Endothelial cell of umbilical vein (primary cell): Measurements from ENCODE around the gene HADHB. TPM values are rescaled to one million over a fixed set of nuclear protein-coding genes. Genes with fewer than 3 reads are reported as not detected.

Experiments used
- BruUV-seq: library from RNA; stranded (reverse); fragments of 400-500 nt; replicated peaks from 2 replicates; lab custom pipeline; 2021; lab: Mats Ljungman, UMichigan
- CTCF ChIA-PET: fragments of 300-600, 350-600 bp; sonication (Branson Sonifier 250); formaldehyde crosslinking; loops from one replicate; lab custom pipeline; 2021; ENCODE audit warnings: antibody characterized with exemption, inconsistent platforms; lab: Charles Lee
- POLR2A ChIA-PET: fragments of 300-600, 350-600 bp; sonication (Branson Sonifier 250); formaldehyde crosslinking; loops from one replicate; lab custom pipeline; 2021; ENCODE audit warnings: antibody characterized with exemption, inconsistent platforms; lab: Charles Lee
- DNase-seq: peaks from one replicate; pipeline ENCODE4 v3.0.0-alpha.2; 2011; ENCODE audit warnings: low read depth, low spot score
- FAIRE-seq: peaks from 2 replicates; lab custom pipeline; 2011; peaks lifted over from hg19 to GRCh38; lab: Jason Lieb, UNC
- H2AFZ ChIP-seq: 2 replicates; pipeline ENCODE4 v1.6.0; 2012; ENCODE audit warnings: low read depth, low read length, control low read depth, inconsistent platforms
- H3K27ac ChIP-seq: 2 replicates; pipeline ENCODE4 v1.5.1; 2011; ENCODE audit warnings: low read depth, mild to moderate bottlenecking, control low read depth, low read length, moderate library complexity; ENCODE audit not compliant: insufficient read depth
- H3K27me3 ChIP-seq, 2 experiments: 2 replicates each; pipeline versions ENCODE4 v1.6.0 to v1.6.1; 2011; ENCODE audit warnings: low read length in 2 of 2, mixed read lengths in 1 of 2; ENCODE audit not compliant: control insufficient read depth in 2 of 2, insufficient read depth in 2 of 2
- H3K36me3 ChIP-seq, 2 experiments: 2 replicates in 1 of 2; 3 replicates in 1 of 2; pipeline ENCODE4 v1.5.1; 2011; ENCODE audit warnings: low read length in 2 of 2, mild to moderate bottlenecking in 1 of 2, moderate library complexity in 1 of 2; ENCODE audit not compliant: control insufficient read depth in 2 of 2, insufficient read depth in 2 of 2; ENCODE audit errors: extremely low read depth in 1 of 2
- H3K4me1 ChIP-seq: 3 replicates; pipeline ENCODE4 v1.5.1; 2011; ENCODE audit warnings: mild to moderate bottlenecking, low read length; ENCODE audit not compliant: control insufficient read depth, insufficient read depth; ENCODE audit errors: extremely low read depth
- H3K4me2 ChIP-seq: 2 replicates; pipeline ENCODE4 v1.6.1; 2011; ENCODE audit warnings: low read length, control low read depth, mixed read lengths; ENCODE audit not compliant: insufficient read depth
- H3K4me3 ChIP-seq, 3 experiments: fragments of 200-600 bp in 1 of 3; sonication (generic), shearing (Covaris generic) in 1 of 3; replicated peaks in 1 of 3; 2 replicates each; pipeline ENCODE4 v1.5.1; 2011 to 2016; ENCODE audit warnings: control low read depth in 3 of 3, low read length in 3 of 3, mild to moderate bottlenecking in 2 of 3, inconsistent platforms in 1 of 3, low read depth in 1 of 3, moderate library complexity in 1 of 3; ENCODE audit not compliant: insufficient read depth in 1 of 3
- H3K79me2 ChIP-seq: 2 replicates; pipeline ENCODE4 v1.6.0; 2012; ENCODE audit warnings: low read length, inconsistent platforms; ENCODE audit not compliant: control insufficient read depth, insufficient read depth
- H3K9ac ChIP-seq: replicated peaks from 2 replicates; pipeline ENCODE3; 2011; ENCODE audit warnings: low read length, control low read depth; ENCODE audit not compliant: insufficient read depth; ENCODE audit errors: extremely low read depth
- H3K9me1 ChIP-seq: replicated peaks from 3 replicates; pipeline ENCODE4 v1.6.0; 2011; ENCODE audit warnings: mild to moderate bottlenecking, low read length; ENCODE audit not compliant: control insufficient read depth, insufficient read depth; ENCODE audit errors: extremely low read depth
- H3K9me3 ChIP-seq: replicated peaks from 2 replicates; pipeline ENCODE4 v1.5.1; 2012; ENCODE audit warnings: low read length, inconsistent platforms; ENCODE audit not compliant: control insufficient read depth, insufficient read depth
- H4K20me1 ChIP-seq: replicated peaks from 2 replicates; pipeline ENCODE3; 2011; ENCODE audit warnings: mild to moderate bottlenecking, low read length; ENCODE audit not compliant: control insufficient read depth, insufficient read depth; ENCODE audit errors: extremely low read depth
- EZH2 ChIP-seq: IDR thresholded peaks from 2 replicates; pipeline ENCODE4 v1.6.1; 2012; ENCODE audit warnings: borderline replicate concordance, low read depth, mild to moderate bottlenecking, moderate library complexity, low read length, inconsistent platforms; ENCODE audit not compliant: severe bottlenecking
- FOS ChIP-seq: IDR thresholded peaks from 2 replicates; pipeline ENCODE4 v1.6.1; 2011; ENCODE audit warnings: mild to moderate bottlenecking, low read length, moderate library complexity, borderline replicate concordance; ENCODE audit not compliant: insufficient read depth
- GATA2 ChIP-seq: IDR thresholded peaks from 2 replicates; pipeline ENCODE4 v1.7.0; 2011; ENCODE audit warnings: low read depth, mild to moderate bottlenecking, moderate library complexity, mixed read lengths, low read length; ENCODE audit not compliant: insufficient read length, insufficient read depth
- JUN ChIP-seq: IDR thresholded peaks from 2 replicates; pipeline ENCODE4 v1.6.1; 2011; ENCODE audit warnings: borderline replicate concordance, low read depth; ENCODE audit not compliant: insufficient read length, insufficient read depth
- MYC ChIP-seq: IDR thresholded peaks from one replicate; pipeline ENCODE4 v1.6.1; 2011; ENCODE audit warnings: mild to moderate bottlenecking, low read depth, low read length
- POLR2A ChIP-seq: IDR thresholded peaks from 2 replicates; pipeline ENCODE4 v1.6.1; 2012; ENCODE audit warnings: low read depth, mild to moderate bottlenecking, control low read depth, low read length
- POLR2AphosphoS5 ChIP-seq: IDR thresholded peaks from 2 replicates; pipeline ENCODE4 v1.6.1; 2012; ENCODE audit warnings: low read depth, mild to moderate bottlenecking, control low read depth, low read length, moderate library complexity; ENCODE audit not compliant: insufficient read depth
- dilution Hi-C: fragments of 300-500 bp; cut with MboI; formaldehyde crosslinking; loops from one replicate; pipeline ENCODE4 v1.15.0; 2019; ENCODE audit warnings: low sequenced_read_pairs; ENCODE audit not compliant: extremely low pct_ligation_motif_present
- intact Hi-C: fragments of 100-400 bp; cut with micrococcal nuclease; formaldehyde crosslinking; loops from one replicate; pipeline ENCODE4 v1.10.0; 2022
- polyA plus RNA-seq, 4 experiments: library from polyadenylated mRNA; depleted of rRNA in 3 of 4; stranded (reverse) in 3 of 4; unstranded in 1 of 4; fragments of >200 nt; gene quantifications; 2 replicates each; pipeline versions ENCODE4 v1.2.1 to v1.2.3, GENCODE V29; 2011 to 2012; ENCODE audit warnings: missing spikeins in 1 of 4
- total RNA-seq: library from RNA; stranded (reverse); gene quantifications from 2 replicates; pipeline ENCODE4 v1.2.3, GENCODE V29; 2021
- TF ChIP-seq, protein P1 (sequence below): IDR thresholded peaks from 2 replicates; pipeline ENCODE4 v1.6.1; 2011; ENCODE audit not compliant: insufficient read depth, insufficient read length
- TF ChIP-seq, protein P2 (sequence below), 2 donors: IDR thresholded peaks; 1 replicate in 1 of 2; 2 replicates in 1 of 2; pipeline ENCODE4 v1.5.1; 2011; ENCODE audit warnings: low read length in 2 of 2, mild to moderate bottlenecking in 2 of 2, moderate library complexity in 2 of 2, control low read depth in 1 of 2, inconsistent platforms in 1 of 2, low read depth in 1 of 2; ENCODE audit not compliant: insufficient read depth in 1 of 2; ENCODE audit errors: extremely low read depth in 1 of 2

HADHB gene
- total and polyA plus RNA-seq, 2 donors (not counting 3 experiments of a cell fraction or from before 2014, with no cell fraction given): 92.9 to 100 TPM

DNA sequence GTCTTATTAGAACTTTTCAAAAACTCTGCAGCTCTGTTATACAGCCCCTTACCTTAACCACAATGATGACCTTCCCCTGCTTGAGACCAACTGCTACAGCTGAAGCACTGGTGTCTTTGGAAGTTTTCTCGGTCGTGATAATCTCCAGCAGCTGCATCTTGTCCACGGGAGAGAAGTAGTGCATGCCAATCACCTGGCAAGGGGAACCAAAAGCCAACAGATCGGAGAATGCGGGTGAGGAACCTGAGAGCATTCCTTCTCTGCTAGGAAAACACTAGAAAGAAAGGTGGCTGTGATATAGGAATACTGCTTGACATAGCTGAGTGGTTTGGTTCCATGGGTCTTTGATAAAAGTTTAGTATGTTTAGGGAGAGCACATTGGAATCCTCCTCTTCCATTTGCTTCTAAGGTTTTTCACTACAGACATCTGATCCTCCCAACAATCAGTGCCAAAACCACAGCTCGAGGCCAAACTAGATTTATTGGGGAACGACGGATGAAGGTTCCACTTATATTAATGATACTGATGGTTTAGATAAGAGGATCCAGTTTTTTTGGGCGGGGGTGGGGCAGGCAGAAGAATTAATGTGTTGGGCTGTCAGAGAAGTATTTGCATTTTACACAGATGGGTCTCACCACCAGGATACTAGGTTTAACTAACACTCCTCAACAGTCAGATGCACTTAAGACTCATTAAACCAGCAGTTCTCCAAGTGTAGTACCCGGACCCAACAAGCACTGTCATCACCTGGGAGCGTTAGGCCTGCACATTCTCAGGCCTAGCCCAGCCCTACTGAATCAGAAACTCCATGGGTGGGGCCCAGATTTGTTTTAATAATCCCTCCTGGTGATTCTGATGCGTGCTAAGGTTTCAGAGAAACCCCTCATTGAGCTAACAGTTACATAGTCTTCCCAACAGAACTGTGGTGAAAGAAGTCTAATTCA lies 49.4 kb upstream of the HADHB start:
- ChIA-PET CTCF (no interaction called here), POLR2A (no interaction called here)
- intact Hi-C loops: no loop called here
- Histone ChIP-seq H3K36me3 (peaks cover 23 to 38% of the 10 kb centered on the region in 2 experiments), H3K9me3 (no peaks in the 10 kb centered on the region), H3K4me3 (no peak overlapping the region), H3K4me2 (no peak overlapping the region), H4K20me1 (no peaks in the 10 kb centered on the region), H3K9ac (no peak overlapping the region), H3K27me3 (no peaks in the 10 kb centered on the region), H3K9me1 (no peaks in the 10 kb centered on the region), H3K27ac (no peak overlapping the region), H2AFZ (no peak overlapping the region), H3K4me1 (no peaks in the 10 kb centered on the region), H3K79me2 (no peaks in the 10 kb centered on the region)
- FAIRE-seq (no peak), DNase-seq (no peak)
- TF ChIP-seq POLR2AphosphoS5 (no peak), GATA2 (no peak), EZH2 (no peak), MYC (no peak), POLR2A (no peak), JUN (no peak), FOS (no peak)
- TF ChIP-seq, protein P1, sequence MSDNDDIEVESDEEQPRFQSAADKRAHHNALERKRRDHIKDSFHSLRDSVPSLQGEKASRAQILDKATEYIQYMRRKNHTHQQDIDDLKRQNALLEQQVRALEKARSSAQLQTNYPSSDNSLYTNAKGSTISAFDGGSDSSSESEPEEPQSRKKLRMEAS: no peak
- TF ChIP-seq, protein P2, sequence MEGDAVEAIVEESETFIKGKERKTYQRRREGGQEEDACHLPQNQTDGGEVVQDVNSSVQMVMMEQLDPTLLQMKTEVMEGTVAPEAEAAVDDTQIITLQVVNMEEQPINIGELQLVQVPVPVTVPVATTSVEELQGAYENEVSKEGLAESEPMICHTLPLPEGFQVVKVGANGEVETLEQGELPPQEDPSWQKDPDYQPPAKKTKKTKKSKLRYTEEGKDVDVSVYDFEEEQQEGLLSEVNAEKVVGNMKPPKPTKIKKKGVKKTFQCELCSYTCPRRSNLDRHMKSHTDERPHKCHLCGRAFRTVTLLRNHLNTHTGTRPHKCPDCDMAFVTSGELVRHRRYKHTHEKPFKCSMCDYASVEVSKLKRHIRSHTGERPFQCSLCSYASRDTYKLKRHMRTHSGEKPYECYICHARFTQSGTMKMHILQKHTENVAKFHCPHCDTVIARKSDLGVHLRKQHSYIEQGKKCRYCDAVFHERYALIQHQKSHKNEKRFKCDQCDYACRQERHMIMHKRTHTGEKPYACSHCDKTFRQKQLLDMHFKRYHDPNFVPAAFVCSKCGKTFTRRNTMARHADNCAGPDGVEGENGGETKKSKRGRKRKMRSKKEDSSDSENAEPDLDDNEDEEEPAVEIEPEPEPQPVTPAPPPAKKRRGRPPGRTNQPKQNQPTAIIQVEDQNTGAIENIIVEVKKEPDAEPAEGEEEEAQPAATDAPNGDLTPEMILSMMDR (IDR thresholded peaks at IDR 0.05; ENCODE audit: extremely low read depth in 1 of 2, insufficient read depth in 1 of 2, low read depth in 1 of 2, low read length in 2 of 2): no peak
- dilution Hi-C loops: no loop called here
- BruUV-seq: no TSS peak
